Fibroblast of gingiva (primary cell): ENCODE data around the gene ADORA2A.

Experiments used
- DNase-seq: peaks from one replicate; pipeline ENCODE4 v3.0.0-alpha.2; 2011; ENCODE audit warnings: low read depth

Gene ADORA2A

GRCh38 chr22:24427500-24428164 is at the start of gene ADORA2A:
Gene ADORA2A, plus strand, starts transcription at chr22:24427599. Its CDS starts 5,806 bp downstream, at chr22:24433405.
- no peak for DNase-seq

GRCh38 chr22:24379536-24379935 is 47.9 kb upstream of the ADORA2A start:
- DNase-seq, result no peak

DNA sequence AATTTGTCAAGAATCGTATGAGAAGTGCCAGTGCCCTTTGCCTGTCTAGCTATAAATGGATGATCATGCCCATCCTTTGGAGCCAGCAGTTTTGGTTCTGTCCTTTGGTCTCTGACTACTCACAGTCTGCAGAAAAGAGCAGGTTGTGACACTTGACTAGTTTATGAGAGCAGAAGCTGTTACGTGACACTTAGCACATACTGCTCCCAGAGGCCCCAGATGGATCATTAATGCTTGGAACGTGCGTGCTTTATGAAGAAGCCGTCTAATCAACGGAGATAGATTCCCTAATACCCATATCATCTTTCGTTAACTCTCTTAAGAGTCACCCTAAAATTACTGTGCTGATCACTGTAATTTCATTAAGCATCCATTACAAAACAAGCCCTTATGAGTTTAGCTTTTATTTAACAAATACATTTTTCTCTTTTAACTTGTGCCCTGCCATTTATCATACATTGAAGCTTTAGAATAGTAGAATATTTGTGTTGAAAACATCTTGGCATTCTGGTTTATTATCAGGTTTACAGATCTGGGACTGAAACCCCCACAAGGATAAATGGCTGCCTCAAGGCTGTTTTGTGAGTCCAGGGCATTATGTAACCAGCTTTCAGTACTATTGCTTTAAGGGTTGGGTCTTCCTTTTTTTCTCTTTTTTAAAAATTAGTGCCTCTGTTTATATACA is 47.0 kb upstream of the ADORA2A start:
- DNase-seq, result no peak

DNA sequence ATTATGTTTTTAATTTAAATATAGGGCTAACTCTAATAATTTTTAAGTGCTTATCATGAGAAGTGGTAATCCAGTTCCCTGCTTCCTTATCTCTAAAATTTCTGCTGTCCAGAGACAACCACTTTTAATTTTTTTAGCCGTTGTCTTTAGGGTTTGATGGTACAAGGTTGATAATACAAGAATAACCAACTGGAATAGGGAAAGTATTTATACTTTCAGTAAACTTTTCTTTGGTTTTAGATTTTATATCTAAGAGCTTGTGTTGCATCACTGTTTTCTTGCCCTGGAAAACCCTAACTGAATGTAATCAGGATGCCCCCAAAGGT is 46.5 kb upstream of the ADORA2A start:
- DNase-seq, result no peak

GRCh38 chr22:24383061-24383460 is 44.3 kb upstream of the ADORA2A start:
- no peak for DNase-seq

GRCh38 chr22:24384131-24384530 is 43.3 kb upstream of the ADORA2A start:
- DNase-seq, result no peak

- DNase-seq, result no peak
Observed at GRCh38 chr22:24386937-24387471, 40.4 kb upstream of the ADORA2A start.

- DNase-seq, result no peak
Observed at GRCh38 chr22:24389680-24390079, 37.7 kb upstream of the ADORA2A start.

DNA sequence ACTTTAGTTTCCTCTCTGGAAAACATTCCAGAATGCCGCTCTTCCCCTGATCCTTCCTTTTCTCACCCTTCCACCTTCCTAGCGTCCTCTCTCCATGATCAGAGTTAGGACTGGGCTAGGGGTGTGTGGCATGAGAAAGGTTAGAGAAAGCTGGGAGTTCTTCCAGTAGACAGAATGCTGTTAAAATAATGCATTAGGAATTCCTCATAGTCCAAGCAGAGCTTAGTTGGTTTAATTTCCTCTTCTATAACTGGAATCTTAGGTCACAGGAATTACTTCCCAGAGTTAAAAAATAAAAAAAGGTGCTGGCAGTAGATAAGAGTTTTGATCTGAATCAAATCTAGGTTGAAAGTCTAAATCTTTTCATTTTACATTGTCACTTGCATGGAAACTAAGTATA is 37.2 kb upstream of the ADORA2A start:
- DNase-seq, result no peak

- peak; percentile 43 for DNase-seq
Observed at GRCh38 chr22:24390576-24390975, 36.8 kb upstream of the ADORA2A start.

- peak; percentile 75 for DNase-seq
Observed at GRCh38 chr22:24391836-24392217, 35.6 kb upstream of the ADORA2A start.

- DNase-seq, result peak; percentile 21
Observed at GRCh38 chr22:24392218-24392931, 35.0 kb upstream of the ADORA2A start.

DNA sequence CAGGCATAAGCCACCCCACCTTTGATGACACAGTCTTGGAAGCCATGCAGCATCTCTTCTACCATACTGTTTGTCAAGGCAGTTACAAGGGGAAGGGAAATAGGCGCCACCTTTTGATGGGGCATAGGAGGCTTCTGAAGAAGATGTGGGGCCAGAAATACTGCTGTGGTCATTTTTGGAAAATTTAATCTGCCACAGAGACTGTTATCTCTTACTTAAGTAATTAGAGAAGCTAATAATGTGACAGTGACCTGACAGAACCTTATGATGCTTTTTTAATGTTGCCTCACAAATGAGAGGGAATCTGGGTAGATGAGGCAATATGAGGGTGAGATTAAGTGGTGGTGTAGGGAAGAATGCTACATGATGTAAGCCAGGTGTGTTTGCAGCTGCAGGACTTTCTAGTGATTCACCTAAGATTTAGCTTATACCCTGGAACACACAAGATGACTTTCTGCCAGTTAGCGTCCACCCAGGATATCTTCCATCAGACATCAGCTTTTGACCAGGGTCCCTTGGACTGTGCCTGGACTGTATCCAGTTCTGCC is 34.3 kb upstream of the ADORA2A start:
- no peak for DNase-seq

GRCh38 chr22:24393848-24394247 is 33.6 kb upstream of the ADORA2A start:
- no peak for DNase-seq

DNA sequence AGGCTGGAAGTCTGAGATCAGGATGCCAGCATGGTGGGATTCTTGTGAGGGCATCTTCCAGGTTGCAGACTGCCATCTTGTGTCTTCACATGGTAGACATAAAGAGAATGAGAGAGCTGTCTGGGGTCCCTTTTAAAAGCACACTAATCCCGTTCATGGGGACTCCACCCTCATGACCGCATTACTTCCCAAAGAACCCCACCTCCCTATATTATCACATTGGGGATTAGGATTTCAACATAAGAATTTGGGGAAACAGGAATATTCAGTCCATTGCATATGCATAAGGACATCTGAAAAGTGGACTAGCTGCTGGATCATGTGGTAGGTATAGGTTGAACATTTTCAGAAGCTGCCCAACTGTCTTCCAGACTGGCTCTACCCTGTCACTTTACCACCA is 33.1 kb upstream of the ADORA2A start:
- no peak for DNase-seq

GRCh38 chr22:24398409-24398808 is 29.0 kb upstream of the ADORA2A start:
- DNase-seq, result no peak

GRCh38 chr22:24400034-24400725 is 27.2 kb upstream of the ADORA2A start:
- DNase-seq, result no peak

- DNase-seq, result peak; percentile 68
Observed at GRCh38 chr22:24400726-24401596, 26.4 kb upstream of the ADORA2A start.

DNA sequence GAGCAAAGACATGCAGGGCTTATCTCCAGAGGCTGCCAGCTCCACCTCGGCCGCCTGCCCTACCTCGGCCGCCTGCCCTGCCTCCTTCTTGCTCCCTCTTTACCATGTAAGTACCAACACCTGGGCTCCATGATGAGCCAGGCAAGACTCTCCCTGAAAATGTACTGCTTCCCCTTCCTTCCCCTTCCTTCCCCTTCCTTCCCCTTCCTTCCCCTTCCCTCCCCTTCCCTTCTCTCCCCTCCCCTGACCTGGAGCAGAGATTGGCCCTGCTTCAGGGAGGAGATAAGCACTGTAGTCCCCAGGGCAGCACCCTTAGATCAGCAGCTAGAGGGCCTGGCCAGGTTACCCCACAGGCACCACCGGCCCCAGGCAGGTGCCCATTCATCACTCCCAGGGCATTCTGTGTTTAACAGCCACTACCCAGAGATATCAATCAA is 25.4 kb upstream of the ADORA2A start:
- DNase-seq, result no peak

DNA sequence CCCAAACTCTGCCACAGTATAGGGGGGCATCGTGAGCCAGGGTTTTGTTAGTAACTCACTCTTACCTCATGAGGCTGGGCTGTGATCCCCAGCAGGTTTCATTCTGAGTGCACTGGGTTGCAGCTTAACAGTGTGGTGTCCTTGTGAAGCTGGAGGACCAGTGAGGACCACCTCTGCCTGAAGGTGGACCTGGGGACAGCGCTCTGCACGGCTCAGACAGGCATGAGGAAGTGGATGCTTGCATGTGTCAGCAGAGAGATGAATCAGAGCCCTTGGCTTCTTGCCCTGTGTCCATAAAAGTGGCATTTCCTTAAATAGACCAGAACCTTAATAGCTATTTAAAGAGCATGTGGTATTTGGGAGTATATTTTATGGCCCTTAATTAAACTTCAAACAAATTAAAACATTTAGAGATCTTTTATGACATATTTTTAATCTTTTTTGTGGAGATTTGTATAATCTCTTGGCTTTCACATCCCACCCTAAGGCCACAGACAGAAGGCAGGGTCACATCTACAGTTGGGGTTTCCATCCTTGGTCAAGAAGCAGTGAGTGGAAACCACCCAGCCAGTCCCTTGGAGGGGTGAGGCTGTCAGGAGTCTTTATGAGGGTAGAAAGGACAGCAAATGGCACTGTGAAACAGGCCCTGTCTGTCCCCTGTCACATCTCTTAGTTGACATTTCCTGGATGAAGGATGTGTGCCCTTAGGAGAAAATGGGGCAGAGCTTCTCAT is 24.8 kb upstream of the ADORA2A start:
- peak; percentile 80 for DNase-seq
